ENCODE data around the gene TEDC2. TPM values are rescaled to one million over a fixed set of nuclear protein-coding genes. Genes with fewer than 3 reads are reported as not detected.

TEDC2 gene
- total and polyA plus RNA-seq, 10 of the 15 experiments (the other 5 are each of a cell fraction or from before 2014, with no cell fraction given) = 0.23 to 47.9 (median 19.1) TPM

- TF ChIP-seq NKRF (conservative IDR thresholded peaks at IDR 0.05) = peak; percentile 46
- TF ChIP-seq, protein P1, sequence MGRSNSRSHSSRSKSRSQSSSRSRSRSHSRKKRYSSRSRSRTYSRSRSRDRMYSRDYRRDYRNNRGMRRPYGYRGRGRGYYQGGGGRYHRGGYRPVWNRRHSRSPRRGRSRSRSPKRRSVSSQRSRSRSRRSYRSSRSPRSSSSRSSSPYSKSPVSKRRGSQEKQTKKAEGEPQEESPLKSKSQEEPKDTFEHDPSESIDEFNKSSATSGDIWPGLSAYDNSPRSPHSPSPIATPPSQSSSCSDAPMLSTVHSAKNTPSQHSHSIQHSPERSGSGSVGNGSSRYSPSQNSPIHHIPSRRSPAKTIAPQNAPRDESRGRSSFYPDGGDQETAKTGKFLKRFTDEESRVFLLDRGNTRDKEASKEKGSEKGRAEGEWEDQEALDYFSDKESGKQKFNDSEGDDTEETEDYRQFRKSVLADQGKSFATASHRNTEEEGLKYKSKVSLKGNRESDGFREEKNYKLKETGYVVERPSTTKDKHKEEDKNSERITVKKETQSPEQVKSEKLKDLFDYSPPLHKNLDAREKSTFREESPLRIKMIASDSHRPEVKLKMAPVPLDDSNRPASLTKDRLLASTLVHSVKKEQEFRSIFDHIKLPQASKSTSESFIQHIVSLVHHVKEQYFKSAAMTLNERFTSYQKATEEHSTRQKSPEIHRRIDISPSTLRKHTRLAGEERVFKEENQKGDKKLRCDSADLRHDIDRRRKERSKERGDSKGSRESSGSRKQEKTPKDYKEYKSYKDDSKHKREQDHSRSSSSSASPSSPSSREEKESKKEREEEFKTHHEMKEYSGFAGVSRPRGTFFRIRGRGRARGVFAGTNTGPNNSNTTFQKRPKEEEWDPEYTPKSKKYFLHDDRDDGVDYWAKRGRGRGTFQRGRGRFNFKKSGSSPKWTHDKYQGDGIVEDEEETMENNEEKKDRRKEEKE (IDR thresholded peaks at IDR 0.05) = no peak
- TF ChIP-seq ETV6 (conservative IDR thresholded peaks at IDR 0.05 in 1 of 2, IDR thresholded peaks at IDR 0.05 in 1 of 2; ENCODE audit: borderline replicate concordance in 1 of 2, low read depth in 1 of 2) = no peak
- no peak for TF ChIP-seq CHD4 (IDR thresholded peaks at IDR 0.05)
- TF ChIP-seq ZBTB33 (IDR thresholded peaks at IDR 0.05) = no peak
- TF ChIP-seq, protein P2, sequence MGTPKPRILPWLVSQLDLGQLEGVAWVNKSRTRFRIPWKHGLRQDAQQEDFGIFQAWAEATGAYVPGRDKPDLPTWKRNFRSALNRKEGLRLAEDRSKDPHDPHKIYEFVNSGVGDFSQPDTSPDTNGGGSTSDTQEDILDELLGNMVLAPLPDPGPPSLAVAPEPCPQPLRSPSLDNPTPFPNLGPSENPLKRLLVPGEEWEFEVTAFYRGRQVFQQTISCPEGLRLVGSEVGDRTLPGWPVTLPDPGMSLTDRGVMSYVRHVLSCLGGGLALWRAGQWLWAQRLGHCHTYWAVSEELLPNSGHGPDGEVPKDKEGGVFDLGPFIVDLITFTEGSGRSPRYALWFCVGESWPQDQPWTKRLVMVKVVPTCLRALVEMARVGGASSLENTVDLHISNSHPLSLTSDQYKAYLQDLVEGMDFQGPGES (IDR thresholded peaks at IDR 0.05) = no peak
- TF ChIP-seq SMC3 (IDR thresholded peaks at IDR 0.05; ENCODE audit: borderline replicate concordance, low read length) = 0 out of 2 replicates have a peak, but pooled peaks have one; percentile 0
Observed at GRCh38 chr16:2428784-2429033, 31.2 kb upstream of the TEDC2 start (continued).

Measured in GM12878 (cell line).